Upper lobe of right lung (tissue), 1 donor: ENCODE data around the gene HDAC4. TPM values are rescaled to one million over a fixed set of nuclear protein-coding genes. Genes with fewer than 3 reads are reported as not detected.

ENCODE experiments used
- ATAC-seq: fragments of 200-7000 bp; cut with Tn5 transposase; one replicate; pipeline ENCODE4 v1.9.1; 2020; ENCODE audit warnings: mild to moderate bottlenecking, moderate library complexity
- DNase-seq: peaks from one replicate; pipeline ENCODE4 v3.0.0-alpha.2; 2020
- H3K27ac ChIP-seq: fragments of 200-600 bp; one replicate; pipeline ENCODE4 v1.8.0; 2022
- H3K27me3 ChIP-seq: fragments of 200-600 bp; one replicate; pipeline ENCODE4 v1.8.0; 2022; ENCODE audit warnings: mild to moderate bottlenecking
- H3K36me3 ChIP-seq: fragments of 200-600 bp; one replicate; pipeline ENCODE4 v1.8.0; 2022
- H3K4me1 ChIP-seq: fragments of 200-600 bp; one replicate; pipeline ENCODE4 v1.8.0; 2022
- H3K4me3 ChIP-seq: fragments of 200-600 bp; one replicate; pipeline ENCODE4 v1.8.0; 2022; ENCODE audit warnings: mild to moderate bottlenecking
- H3K9me3 ChIP-seq: fragments of 200-600 bp; one replicate; pipeline ENCODE4 v1.8.0; 2022
- intact Hi-C: fragments of 100-400 bp; cut with DNase I; formaldehyde crosslinking; loops from one replicate; pipeline ENCODE4 v1.11.0; 2022
- total RNA-seq: library from RNA; stranded (reverse); fragmentation: NEBNext Ultra II Directional; extraction: Animal tissue kit (Norgen Biotek cat#: 25700); gene quantifications from one replicate; pipeline ENCODE4 v1.2.1, GENCODE V29; 2021
- TF ChIP-seq, protein P1 (sequence below): fragments of 200-600 bp; IDR thresholded peaks from one replicate; pipeline ENCODE4 v1.8.0; 2022; ENCODE audit warnings: antibody characterized with exemption
- donor health status: DM: no; HTN: yes; CAD: no; lungs with severe emphysema.

Gene HDAC4
- total RNA-seq, 1 donor from 2014 or later, result 44.1 TPM

DNA sequence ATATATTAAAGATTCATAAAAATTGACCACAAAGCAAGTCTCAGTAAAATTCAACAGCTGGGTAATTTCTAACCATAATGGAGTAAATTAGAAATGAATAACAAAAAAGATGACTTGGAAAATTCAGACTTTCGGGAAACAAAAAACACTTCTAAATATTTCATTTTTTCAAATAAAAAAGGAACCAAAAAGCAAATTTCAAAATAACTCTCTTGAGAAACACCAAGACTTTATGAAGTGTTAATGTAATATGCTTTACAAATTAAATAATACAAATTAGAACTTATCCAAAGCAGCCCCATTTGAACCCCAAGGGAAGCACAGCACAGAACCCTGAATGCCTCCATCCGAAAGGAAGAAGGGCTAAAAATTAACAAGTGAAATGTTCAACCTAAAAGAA, 175.9 kb downstream of the HDAC4 start:
- peaks cover 60% of the 10 kb centered on the region for H3K4me1 ChIP-seq
- H3K9me3 ChIP-seq, result no peaks in the 10 kb centered on the region
- H3K27ac ChIP-seq, result peak overlapping the region; percentile 58
- intact Hi-C loops, result no loop called here
- TF ChIP-seq, protein P1, sequence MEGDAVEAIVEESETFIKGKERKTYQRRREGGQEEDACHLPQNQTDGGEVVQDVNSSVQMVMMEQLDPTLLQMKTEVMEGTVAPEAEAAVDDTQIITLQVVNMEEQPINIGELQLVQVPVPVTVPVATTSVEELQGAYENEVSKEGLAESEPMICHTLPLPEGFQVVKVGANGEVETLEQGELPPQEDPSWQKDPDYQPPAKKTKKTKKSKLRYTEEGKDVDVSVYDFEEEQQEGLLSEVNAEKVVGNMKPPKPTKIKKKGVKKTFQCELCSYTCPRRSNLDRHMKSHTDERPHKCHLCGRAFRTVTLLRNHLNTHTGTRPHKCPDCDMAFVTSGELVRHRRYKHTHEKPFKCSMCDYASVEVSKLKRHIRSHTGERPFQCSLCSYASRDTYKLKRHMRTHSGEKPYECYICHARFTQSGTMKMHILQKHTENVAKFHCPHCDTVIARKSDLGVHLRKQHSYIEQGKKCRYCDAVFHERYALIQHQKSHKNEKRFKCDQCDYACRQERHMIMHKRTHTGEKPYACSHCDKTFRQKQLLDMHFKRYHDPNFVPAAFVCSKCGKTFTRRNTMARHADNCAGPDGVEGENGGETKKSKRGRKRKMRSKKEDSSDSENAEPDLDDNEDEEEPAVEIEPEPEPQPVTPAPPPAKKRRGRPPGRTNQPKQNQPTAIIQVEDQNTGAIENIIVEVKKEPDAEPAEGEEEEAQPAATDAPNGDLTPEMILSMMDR, result no peak
- H3K36me3 ChIP-seq, result no peaks in the 10 kb centered on the region
- ATAC-seq, result no peak
- no peak overlapping the region for H3K4me3 ChIP-seq
- DNase-seq, result no peak
- H3K27me3 ChIP-seq, result no peaks in the 10 kb centered on the region

DNA sequence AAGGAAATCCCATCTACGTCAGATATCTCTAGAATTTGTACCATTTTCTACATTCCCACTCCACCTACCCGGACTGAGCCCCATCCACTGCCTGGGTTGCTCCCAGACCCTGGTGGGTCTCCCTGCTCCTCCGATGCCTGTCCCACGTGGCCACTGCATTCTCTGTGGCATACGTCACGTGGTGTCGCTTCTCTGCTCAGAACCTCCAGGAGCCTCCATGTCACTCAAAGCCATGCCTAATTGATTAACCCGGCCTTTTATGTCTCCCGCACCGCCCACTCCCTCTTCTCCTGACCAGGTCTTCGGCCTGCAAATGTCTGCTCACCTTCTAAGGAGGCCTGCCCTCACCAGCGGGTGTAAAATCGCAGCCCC, 176.6 kb downstream of the HDAC4 start:
- Histone ChIP-seq H3K9me3 (no peaks in the 10 kb centered on the region), H3K27ac (no peak overlapping the region), H3K36me3 (no peaks in the 10 kb centered on the region), H3K27me3 (no peaks in the 10 kb centered on the region), H3K4me3 (no peak overlapping the region), H3K4me1 (peaks cover 59% of the 10 kb centered on the region)
- intact Hi-C loops, result no loop called here
- DNase-seq, result no peak
- TF ChIP-seq, protein P1, result no peak
- no peak for ATAC-seq

DNA sequence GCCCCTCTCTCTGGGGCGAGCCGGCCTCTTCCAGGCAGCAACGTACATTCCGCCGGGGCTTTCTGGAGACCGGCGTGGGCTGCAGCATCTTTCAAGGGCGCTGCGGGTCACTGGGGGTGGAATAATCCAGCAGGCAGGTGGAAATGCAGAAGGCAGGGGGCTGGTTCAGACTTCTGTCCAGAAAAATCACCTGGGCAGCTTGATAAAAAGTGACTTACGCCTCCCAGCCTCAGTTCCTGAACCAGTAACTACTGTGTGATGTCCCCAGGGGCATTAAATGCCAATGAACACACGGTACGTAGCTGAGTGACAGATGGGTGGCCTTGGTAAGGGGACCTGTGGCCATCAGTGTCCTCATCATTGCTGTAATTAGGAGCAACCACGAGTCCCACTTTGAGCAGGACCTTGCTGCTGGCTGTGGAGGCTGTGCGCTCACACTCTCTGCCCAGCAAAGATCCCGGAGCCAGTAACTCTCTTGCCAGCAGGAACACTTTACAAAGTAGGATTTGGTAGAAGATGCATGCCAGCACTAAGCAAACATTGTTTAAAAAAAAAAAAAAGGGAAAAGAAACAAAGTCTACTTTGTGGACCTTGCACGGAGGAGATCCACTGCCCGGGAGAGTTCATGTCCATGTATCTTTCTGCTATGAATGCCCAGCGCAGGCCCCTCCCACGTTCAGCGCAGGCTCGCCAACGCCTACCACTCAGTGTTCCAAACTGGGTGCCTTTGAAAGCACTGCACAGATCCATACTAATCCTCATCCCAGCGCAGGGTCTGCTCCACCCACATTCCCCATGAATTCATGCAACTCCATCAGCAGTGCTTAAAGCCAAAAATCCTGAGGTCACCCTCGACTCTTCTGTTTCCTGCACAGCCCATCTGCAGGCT, 177.3 kb downstream of the HDAC4 start:
- peak overlapping the region; percentile 89 for H3K27ac ChIP-seq
- no peak overlapping the region for H3K4me3 ChIP-seq
- no peaks in the 10 kb centered on the region for H3K27me3 ChIP-seq
- peak; percentile 56 for ATAC-seq
- TF ChIP-seq, protein P1, result no peak
- H3K36me3 ChIP-seq, result no peaks in the 10 kb centered on the region
- no peaks in the 10 kb centered on the region for H3K9me3 ChIP-seq
- peaks cover 59% of the 10 kb centered on the region for H3K4me1 ChIP-seq
- intact Hi-C loops, result no loop called here
- no peak for DNase-seq

DNA sequence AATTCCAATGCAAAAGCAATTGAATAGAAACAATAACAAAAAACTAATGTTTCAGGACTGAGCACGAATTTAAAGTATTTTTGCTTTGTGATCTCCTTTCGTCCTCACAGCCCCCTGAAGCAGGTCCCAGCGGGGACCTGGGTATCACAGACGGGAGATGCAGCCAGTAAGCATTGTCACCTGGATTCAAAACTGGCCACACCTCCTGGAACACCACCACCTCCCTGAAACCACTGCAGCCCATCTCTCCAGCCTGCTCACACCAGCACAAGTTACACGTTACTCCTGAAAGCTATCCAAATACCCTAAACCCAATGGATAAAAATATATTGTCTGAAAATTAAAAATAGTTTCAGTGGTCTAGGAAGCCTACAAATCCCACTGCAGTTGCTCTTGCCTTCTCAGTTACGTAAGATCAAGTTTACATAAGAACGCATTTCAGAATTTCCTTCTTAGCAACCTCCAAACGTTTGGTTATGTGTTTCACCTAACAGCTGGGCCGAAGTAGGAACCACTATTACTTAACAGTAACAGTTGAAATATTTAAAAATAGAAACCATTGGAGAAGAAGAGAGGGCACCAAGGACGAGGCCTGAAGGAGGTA, 178.0 kb downstream of the HDAC4 start:
- H3K4me3 ChIP-seq, result peak overlapping the region; percentile 6
- intact Hi-C loops, result no loop called here
- no peaks in the 10 kb centered on the region for H3K36me3 ChIP-seq
- ATAC-seq (peak; percentile 52), DNase-seq (no peak)
- H3K27ac ChIP-seq, result peak overlapping the region; percentile 89
- H3K27me3 ChIP-seq, result no peaks in the 10 kb centered on the region
- TF ChIP-seq, protein P1, result no peak
- no peaks in the 10 kb centered on the region for H3K9me3 ChIP-seq
- peaks cover 59% of the 10 kb centered on the region for H3K4me1 ChIP-seq

DNA sequence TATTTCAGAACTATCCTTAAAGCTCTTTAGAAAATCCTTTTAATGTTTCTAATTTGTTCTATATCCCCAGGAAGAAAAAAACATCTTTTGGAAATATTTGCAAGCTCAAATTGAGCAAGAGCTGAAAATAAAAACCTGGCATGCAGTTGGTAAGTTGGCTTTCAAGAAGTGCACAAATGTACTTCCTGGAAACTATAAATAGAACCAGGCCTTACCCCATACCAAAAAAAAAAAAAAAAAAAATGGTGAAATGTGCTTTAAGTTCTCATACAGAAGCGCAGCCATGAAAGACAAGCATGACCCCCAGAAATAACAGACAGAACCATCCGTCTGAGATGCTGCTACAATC, 178.5 kb downstream of the HDAC4 start:
- TF ChIP-seq, protein P1, result no peak
- no peaks in the 10 kb centered on the region for H3K36me3 ChIP-seq
- H3K4me3 ChIP-seq, result peak overlapping the region; percentile 18
- no peaks in the 10 kb centered on the region for H3K9me3 ChIP-seq
- ATAC-seq (peak; percentile 55), DNase-seq (no peak)
- no peaks in the 10 kb centered on the region for H3K27me3 ChIP-seq
- peak overlapping the region; percentile 89 for H3K27ac ChIP-seq
- intact Hi-C loops, result no loop called here
- H3K4me1 ChIP-seq, result peaks cover 59% of the 10 kb centered on the region
